Cerebellar cortex (tissue), 1 donor: ENCODE data around the gene MVB12B.
"Not testable (repeated sequence)": the region's sequence is repeated elsewhere in the genome, so short reads cannot be mapped to it uniquely, and the experiment has no call there.

Source experiments
- DNase-seq: peaks from one replicate; pipeline ENCODE4 v3.0.0-alpha.2; 2015; ENCODE audit warnings: low spot score

MVB12B gene

DNA sequence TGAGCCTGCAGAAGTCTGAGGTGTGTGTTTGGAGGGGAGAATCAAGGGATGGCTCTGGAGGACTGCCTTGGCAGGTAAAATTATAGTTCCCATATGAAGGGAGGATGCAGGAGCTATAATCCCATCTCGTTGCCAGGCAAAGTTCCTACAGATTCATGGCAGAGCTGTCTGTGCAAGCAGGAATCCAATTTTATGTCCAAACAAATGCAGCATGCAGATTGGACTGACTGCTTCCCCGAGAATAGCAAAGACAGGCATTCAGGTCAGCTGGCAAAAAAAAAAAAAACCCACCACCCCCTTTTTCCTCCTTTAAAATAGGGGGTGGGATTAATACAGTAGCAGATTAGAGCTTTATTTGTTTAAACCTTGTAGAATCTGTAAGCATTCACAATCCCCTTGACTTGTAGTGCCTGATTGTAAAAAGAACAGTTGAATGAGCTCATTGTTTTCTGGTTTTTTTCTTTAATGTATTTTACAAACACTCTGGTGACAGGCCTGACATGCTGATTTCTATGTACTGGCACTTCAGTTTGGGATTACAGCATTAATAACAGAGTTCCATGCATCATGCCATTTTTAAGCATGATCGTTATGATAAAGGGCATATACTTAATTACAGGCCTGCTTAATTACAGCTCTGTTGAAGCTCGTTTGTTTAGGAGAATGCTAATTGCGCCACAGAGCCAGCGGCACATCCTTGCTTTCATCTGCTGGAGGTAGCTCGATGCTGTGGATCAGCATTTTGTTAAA lies 145.7 kb downstream of the MVB12B start:
- DNase-seq, result no peak

DNA sequence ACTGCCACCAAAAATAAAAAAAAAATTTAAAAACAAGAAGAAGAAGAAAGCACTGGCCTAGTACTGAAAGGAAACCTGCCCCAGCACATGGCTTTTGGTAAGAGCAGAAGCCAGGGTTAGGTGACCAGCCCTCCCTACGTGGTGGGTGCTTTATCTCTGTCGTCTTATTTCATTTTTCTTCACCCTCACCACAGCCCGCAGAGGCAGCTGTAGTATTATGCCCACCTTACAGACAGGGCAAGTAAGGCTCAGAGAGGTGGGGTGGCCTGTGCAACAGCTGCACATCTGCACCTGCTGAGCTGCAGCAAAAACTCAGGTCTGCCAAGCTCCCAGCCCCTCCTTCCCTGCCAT lies 146.3 kb downstream of the MVB12B start:
- DNase-seq, result no peak

DNA sequence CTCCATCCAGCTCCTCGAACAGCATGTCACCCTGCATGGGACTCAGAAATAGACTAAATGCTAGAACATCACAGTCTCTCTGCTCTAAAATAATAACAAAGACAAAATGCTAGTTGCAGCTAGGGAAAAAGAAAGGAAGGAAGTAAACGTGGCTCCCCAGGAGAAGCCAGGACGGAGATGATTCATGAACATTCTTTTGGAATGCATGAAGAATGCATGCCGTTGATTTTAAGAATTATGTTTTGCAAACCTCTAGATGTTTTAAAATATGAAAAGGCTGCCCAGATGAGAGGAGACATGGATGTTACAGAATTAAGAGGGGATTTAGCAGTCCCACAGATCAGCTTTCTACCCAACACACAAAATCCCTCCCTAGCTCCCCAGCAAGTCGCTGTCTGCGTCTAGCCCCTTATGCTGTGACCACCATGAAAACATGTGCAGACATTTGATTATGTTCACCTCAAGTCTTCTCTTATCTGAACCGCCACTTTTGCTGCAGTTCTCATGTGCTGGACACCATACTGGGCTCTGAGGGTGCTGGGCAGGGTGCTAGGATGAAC lies 147.7 kb downstream of the MVB12B start:
- no peak for DNase-seq

DNA sequence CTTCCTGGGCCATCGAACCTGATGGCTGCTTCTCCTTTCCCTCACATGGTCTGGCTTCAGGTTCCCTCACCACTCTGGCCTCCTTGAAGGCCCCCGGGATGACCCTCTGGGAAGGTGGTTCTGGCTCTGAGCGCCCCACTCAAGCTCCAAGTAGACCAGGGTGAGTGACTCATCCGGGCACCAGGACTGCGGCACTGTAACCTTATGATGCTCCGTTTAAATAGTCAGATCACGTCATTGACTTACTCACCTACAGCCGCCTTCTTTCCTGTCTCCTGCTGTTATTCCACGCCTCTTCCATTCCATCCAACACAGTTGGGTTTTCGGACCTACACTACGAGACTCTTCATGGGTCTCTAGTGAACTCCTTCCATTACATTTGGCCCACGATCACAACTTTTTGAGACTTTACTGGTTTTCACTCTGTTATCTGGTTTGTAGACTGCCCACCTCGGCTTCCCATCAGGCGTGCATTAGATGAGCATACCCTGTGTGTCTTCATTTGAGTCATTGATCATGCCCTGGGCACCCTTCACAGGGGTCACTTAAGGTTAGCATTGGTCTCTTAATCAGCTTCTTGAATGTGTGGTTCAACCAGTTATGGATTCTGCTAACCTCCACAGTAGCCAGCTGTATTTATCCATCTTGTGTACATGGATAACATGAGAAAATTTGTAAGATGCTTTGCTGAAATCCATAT lies 148.3 kb downstream of the MVB12B start:
- no peak for DNase-seq

DNA sequence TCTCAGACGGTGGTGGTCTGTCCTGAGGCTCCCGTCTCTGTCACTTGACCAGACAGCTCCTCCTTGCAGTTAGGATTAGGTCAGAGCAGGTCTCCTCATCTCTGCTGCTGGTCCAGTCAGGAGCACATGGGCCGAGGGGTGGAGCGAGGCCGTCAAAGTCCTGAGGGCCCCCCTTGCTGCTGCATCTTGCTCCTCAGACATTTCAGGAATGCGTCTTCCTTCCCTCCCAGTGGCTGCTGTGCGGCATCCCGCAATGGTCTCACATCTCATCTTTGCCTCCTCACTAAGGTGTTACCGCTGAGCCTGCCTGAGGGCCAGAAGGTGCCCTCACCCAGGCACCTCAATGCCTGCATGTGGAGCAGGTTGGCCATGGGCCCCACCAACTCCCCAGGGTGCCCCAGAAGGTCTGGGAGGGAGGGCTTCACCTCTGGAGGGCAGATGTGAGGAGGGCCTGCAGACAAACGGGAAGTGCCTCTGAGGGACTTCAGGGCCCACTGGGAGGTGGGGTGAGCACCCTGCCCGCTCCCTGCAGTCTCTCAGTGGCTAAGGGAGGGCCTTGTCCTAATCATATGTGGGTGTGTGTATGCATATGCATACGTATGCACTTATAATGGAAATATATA lies 149.4 kb downstream of the MVB12B start:
- no peak for DNase-seq

DNA sequence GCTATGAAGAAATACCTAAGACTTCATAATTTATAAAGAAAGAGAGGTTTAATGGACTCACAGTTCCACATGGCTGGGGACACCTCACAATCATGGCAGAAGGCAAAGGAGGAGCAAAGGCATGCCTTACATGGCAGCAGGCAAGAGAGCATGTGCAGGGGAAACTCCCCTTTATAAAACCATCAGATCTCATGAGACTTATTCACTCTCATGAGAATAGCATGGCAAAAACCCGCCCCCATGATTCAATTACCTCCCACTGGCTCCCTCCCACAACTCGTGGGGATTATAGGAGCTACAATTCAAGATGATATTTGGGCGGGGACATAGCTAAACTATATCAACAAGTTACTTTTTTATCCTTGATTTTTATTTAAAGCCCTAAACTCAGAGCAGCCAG lies 150.8 kb downstream of the MVB12B start:
- DNase-seq, result not testable (repeated sequence)

DNA sequence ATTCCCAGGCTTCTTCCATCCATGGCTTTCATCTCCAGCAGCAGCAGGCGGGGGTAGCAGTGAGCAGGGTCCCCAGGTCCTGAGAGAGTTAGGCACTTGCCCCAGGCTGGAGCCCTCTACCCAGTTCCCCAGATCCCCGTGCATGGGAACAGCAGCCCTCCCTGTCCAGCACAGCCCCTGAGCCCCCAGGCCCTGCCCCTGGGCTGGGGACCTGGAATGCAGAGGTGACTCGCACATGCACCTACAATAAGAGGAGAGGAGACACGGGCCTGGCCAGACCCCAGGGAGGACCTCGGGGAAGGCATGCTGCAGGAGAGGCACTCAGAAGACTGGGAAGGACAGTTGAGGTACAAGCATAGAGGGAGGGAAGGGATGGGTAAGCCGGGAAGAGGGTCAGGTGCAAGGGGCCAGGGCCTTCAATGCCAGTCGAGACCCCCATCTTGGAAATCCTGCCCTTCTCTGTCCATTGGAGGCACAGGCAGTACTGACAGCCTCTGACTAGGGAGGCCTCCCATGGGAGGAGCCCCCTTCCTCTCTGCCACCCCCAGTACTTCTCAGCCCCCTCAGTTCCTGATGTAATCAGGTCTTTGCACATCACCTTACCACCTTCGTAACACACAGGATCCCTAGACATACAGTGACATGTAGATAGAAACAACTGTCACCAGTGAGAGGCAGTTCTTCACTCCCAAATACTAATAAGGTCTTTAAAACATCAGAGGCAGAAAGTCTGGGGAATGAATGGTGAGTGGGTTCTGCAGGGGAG lies 151.8 kb downstream of the MVB12B start:
- DNase-seq, result no peak

DNA sequence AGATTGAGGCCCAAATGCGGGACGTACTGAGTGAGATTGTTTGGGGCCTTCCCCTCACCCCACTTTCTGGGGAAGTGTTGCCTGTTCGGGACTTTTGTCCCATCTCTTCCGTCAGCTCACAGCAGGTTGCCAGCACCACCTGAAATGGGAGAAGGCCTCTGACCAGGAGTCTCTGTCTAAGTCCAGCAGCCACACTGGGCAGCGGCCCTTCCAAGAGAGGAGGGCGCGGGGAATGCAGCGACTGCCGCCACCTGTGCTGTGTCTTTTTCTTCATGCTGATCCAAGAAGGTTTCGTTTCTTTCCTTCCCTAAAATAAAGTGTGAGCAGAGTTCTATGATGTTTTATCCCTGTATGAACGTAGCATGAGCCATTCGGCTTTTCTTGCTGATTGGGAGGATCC lies 152.9 kb downstream of the MVB12B start:
- no peak for DNase-seq

DNA sequence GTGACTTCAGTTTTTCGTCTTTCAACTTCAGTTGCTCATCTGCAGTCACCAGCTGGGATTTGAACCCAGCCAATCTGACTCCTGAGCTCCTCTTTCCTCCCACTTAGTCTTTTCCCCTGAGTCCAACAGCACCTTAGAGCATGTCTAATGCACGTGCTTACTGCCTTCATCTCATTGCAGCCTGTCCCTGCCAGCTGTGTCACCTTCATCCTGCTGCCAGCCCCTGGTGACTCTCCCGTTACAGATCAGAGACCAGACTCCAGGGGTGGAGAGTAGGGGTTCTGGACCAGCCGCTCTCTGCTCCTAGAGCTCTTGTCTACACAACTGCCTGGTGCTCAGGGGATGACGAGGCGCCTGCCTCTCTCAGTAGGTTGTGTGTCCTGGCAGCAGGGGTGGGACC lies 154.2 kb downstream of the MVB12B start:
- no peak for DNase-seq

DNA sequence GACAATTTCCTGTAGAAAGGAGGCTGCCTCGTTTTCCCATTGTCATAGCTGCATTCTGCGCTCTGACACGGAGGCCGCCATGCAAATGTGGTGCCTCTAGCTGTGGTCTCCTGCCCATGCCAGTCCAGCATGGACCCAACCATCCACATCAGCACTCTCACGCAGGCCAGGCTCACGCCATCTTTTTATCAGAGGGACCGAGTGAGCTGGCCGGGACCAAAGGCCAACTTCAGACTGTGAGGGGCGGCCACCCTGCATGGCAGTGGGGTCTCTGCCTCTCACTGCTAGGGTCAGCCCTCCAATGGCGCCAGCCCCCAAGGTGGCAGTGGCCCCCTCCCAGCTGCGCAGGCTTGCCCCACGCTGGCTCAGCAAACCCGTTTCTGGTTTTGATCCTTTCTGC lies 155.2 kb downstream of the MVB12B start:
- no peak for DNase-seq

DNA sequence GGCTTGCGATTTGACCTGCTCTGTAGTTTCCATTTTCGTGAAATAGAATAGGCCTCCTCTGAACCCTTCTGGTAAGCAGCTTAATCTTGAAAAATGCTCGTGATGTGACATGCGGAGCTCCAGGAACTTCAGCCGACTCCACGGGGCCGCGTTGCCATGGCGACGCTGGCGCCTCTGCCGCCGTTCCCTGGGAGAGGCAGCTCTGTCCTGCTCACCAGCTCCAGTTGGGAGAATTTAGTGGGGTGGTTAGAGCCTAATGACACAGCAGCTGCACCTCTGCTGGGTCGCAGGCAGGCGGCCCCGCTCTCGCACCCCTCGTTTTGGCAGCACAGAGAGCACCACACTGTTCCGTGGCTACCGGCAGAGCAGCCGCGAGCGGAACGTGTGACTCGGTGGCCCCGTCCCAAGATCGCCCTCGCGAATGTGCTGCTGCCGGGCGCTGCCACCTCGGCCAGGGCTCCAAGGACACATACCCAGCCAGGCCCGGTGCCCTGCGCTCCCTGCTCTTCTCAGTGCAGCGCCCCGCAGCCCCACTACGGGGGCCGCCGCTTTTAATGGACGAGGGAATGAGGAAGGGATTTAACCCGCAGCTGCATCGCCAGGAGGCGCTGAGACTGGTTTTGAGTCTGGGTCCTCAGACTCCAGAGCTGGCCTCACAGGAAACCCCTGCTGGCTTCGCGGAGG lies 155.9 kb downstream of the MVB12B start:
- DNase-seq, result peak; percentile 62

DNA sequence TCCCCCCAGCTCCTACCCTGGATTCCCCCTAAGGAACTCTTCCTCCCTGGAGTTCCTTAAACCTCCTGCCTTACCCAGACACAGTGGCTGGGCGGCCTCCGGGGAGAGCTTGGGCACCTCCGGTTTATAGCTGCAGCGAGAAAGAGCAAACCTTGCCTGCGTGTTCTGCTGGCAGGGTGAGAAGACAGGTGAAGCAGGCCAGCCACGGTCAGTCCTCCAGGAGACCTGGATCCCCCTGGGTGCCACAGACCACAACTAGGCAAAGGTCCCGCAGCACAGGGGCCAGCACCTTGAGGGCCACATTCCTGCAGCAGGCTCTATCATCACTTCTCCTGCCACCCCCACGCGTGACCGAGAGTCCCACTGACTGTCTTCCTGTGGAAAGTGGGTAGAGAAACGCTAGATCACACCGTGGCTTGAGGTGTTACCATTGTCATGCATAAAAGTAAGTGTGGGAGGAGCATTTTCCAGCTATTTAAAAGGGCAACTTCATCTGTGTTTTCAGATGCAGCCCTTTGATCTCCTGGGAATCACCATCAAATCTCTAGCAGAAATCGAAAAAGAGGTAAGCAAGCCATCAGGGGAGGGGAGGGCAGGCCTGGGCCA lies 156.9 kb downstream of the MVB12B start:
- DNase-seq, result no peak

DNA sequence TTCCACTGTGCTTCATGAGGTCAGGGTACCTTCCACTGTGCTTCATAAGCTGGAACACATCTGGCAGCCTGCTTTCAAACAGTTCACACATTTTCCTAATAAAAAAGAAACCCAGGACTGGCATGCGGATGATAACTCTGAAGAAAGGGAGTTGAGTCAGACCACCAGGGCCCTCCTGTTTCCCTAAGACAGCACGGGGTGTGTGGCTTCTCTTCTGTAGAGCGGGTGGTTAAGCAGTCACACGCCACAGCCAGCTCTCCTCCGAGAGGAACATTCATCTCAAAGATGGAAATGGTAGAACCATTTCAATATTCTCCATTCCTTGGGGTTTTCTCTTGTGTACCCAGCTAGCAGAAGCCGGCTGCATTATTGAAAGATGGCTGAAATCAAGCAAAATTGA lies 159.0 kb downstream of the MVB12B start:
- DNase-seq, result no peak

DNA sequence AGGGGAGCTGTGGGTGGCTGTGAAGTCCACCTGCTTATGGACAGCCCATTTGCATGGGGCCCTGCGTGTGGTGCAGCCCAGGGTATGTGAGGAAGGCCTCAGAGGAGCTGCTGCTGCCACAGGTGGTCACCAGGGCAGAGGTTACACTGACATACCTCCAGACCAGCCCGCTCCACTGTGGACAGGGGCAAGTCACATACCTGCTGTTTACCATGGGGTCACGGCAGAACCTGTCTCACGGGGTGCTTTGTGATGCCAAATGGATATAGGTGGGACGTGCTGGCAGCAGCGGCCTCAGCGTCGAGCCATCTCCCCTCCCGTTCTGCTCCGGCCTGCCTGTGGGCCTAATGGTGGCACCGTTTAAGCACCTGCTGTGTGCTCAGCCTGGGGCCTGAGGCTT lies 159.6 kb downstream of the MVB12B start:
- DNase-seq, result no peak

DNA sequence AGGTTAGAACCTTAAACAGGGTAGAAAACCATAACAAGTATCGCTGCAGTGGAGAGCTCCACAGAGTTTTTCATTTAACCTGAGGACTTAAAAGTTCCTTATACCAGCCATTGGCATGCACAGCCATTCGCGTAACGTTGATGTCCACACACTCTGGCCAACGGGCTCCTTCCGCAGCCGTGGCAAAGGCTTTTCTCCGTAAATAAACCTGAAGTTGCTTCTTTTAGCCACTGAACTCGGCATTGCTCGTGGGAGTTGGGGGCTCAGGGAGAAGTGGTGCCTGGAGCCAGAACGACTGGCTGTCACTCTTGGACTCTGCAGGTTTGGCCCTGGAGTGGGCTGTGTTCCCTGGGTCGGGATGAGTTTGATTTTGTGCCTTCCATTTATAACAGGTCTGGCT lies 161.2 kb downstream of the MVB12B start:
- DNase-seq, result no peak

DNA sequence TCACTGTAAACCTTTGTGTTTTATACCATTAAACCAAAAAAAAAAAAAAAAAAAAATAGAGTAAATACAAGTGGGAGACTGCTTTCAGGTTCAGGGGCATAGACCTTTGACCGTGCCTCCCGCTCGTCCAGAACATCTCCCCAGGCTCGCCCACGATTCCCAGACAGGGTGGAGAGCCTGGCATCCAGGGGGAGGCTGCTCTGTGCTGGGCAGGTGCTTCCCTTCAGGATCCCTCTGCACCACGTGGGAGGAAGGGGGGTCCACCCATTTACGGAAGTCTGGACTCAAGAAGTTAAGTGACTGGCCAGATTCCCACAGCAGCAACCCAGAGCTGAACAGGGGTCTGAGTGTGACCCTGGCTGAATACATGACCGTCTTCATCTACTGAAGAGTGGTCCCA lies 161.7 kb downstream of the MVB12B start:
- no peak for DNase-seq

DNA sequence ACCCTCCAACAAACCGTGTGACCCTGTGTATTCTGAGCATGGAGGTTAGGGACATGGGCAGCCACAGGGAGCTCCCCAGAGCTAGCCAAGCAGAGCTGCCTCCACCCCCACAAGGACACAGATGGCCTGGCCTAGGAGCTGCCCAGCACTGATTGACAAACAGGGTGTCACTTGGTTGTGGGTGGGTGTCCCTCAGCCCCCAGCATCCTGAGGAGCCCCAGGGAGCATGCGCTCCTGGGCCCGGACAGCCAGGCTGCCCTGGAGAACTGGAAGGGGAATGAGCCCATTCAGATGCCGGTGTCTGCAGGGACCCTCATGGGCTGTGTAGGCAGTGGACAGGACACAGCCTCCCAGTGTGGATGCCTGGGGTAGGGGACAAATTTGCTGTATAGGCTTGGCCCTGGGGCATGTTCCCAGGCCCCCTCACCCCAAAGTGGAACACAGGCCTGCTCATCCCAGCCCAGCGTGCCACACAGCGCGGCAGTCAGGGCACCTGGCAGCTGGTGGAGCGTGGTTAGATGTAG lies 162.3 kb downstream of the MVB12B start:
- DNase-seq, result no peak

DNA sequence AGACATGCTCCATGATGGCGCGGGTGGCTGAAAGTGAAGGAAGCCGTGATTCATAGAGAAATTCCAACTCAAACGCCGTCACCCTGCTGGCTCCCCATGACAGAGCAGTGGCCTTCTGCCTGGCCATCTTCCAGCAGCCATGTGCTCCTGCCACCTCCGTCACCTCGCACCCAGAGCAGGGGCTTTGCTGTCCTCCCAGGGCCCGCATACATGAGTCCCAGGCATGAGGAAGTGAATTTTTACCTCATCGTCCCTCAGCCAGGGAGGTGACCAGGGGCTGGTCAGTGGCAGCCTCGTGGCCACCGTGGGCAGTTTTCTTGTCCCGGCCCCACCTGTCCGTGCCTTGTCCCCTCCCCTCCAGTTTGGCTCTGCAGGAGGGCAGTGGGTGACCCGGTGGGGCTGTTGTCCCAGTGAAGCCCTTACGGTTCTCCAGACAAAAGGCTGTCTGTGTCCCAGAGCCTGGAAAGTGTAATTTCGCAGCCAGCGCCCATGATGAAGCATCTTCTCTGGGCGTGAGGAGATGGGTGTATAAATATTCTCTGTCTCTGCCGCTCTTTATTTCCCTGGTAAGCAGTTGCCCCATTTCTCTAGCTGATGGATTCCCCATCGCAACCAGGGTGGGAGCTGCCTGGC lies 163.1 kb downstream of the MVB12B start:
- no peak for DNase-seq

DNA sequence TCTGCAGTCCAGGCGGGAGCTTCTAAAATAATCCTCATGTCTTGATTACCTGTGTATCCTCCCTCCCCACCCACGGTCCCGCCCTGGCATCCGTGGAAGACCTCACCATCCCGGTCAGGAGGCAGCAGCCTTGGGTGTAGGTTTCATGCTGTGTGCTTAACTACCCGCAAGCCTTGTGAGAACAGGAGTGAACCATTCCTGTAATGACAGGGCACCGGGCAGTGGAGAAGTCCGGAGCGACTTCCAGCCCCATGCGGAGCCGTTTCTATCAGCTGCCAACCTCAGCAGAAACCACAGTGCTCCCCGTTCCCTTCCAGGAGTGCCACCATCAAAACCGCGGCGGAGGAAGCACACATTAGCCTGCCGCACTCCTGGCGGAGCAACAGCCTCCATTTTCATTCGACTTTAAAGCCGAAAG lies 163.6 kb downstream of the MVB12B start:
- DNase-seq, result peak; percentile 58

DNA sequence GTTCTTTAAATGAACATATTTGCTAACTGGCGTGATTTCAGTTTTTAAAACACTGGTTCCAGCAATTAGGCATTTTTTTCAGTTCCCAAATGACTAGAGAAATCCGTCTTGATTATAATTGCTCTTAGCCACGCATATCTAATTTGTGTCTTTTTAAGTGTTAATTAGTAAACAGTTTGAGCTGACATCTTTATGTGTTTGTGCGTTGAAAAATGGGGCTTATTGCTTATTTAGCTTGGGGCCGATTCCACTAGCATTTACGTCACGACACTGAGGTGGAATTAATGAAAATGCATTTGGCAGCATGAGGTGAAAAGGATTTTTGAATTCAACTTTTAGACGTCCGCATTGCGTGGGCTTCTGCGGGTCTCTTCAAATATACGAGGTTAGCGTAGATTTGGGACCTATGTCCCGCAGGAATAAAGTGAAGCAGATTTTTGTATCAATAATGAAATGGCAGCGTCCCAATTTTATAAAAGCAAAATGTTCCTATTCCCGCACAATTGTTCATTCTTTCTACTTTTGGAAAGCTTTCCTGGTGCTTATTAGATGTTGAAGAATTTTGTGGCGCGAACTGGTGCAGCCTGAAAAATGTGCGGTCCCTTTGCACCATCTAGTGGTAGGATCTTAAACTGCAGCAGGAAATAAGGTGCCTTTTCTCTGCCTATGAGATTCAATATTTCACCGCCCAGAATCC lies 164.4 kb downstream of the MVB12B start:
- peak; percentile 87 for DNase-seq
